ENCODE measurements around the gene BCAS3.

Gene BCAS3

GRCh38 chr17:61396586-61397085 lies 719.0 kb downstream of the BCAS3 start:
- ATAC-seq, result no peak
- TF ChIP-seq GLIS3 (CRISPR knock-in tag; IDR thresholded peaks at IDR 0.05), result 0 out of 2 replicates have a peak, but pooled peaks have one; percentile 40
- TF ChIP-seq ZC3H10 (CRISPR knock-in tag; IDR thresholded peaks at IDR 0.05), result no peak
- TF ChIP-seq POU6F1 (CRISPR knock-in tag; IDR thresholded peaks at IDR 0.05; ENCODE audit: borderline replicate concordance, low read depth), result no peak
- TF ChIP-seq TSHZ2 (CRISPR knock-in tag; IDR thresholded peaks at IDR 0.05), result peak; percentile 37; the same call in 1 of the 2 replicates
- 0 out of 2 replicates have a peak, but pooled peaks have one; percentile 62 for TF ChIP-seq ZFP3 (CRISPR knock-in tag; IDR thresholded peaks at IDR 0.05)
- no peak for TF ChIP-seq CSDC2 (CRISPR knock-in tag; IDR thresholded peaks at IDR 0.05)

DNA sequence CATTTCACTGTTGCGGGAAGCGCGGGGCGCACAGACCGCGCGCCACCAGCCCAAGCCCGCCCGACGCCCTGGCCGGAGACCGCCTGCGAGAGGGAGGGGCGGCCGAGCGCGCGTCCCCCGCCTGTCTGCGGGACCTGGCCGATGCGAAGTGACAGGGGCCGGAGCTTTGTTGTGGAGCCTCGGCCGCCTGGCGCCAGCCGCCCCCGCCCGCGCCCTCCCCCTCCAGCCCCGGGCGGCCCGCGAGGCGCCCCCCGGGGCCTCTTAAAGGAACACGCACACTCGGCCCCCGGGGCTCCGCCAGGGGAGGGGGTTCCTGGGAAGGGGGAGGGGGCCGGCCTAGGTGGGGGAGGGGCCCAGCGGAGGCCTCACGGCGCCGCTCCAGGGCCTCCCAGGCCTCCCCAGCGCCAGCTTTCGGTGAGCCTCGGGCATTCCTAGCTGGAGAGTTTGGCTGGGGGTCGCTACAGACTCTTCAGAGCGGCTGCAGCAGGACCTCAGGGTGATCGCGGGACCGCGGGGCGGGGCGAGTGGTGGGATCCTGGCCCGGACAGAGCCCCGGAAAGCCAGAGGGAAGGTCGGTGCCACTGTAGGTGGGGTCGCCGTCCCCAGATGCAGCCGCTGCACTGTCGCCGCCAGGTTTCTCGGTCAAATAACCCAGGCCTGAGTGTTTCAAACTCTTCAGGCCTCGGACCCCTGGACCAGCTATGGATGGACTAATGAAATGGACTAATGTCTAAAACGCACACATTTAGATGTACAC lies 719.6 kb downstream of the BCAS3 start:
- TF ChIP-seq ZC3H10 (CRISPR knock-in tag; IDR thresholded peaks at IDR 0.05) (no peak), ZFP30 (CRISPR knock-in tag; IDR thresholded peaks at IDR 0.05) (no peak), ZNF8 (CRISPR knock-in tag; IDR thresholded peaks at IDR 0.05) (no peak), ZFP3 (CRISPR knock-in tag; IDR thresholded peaks at IDR 0.05) (peak; percentile 15; the same call in 1 of the 2 replicates), ISL1 (CRISPR knock-in tag; IDR thresholded peaks at IDR 0.05) (no peak), CSDC2 (CRISPR knock-in tag; IDR thresholded peaks at IDR 0.05) (no peak), ZNF565 (CRISPR knock-in tag; conservative IDR thresholded peaks at IDR 0.05; ENCODE audit: low read depth) (no peak), PATZ1 (CRISPR knock-in tag; IDR thresholded peaks at IDR 0.05; ENCODE audit: borderline replicate concordance) (0 out of 2 replicates have a peak, but pooled peaks have one; percentile 61), OSR1 (CRISPR knock-in tag; IDR thresholded peaks at IDR 0.05) (no peak), POU6F1 (CRISPR knock-in tag; IDR thresholded peaks at IDR 0.05; ENCODE audit: borderline replicate concordance, low read depth) (no peak), TOX (CRISPR knock-in tag; IDR thresholded peaks at IDR 0.05; ENCODE audit: borderline replicate concordance) (no peak), GLIS3 (CRISPR knock-in tag; IDR thresholded peaks at IDR 0.05) (0 out of 2 replicates have a peak, but pooled peaks have one; percentile 49), TSHZ2 (CRISPR knock-in tag; IDR thresholded peaks at IDR 0.05) (peak; percentile 12; the same call in 1 of the 2 replicates), BACH2 (CRISPR knock-in tag; IDR thresholded peaks at IDR 0.05; ENCODE audit: borderline replicate concordance) (no peak), PPARA (CRISPR knock-in tag; IDR thresholded peaks at IDR 0.05; ENCODE audit: borderline replicate concordance) (no peak), SNAI2 (CRISPR knock-in tag; IDR thresholded peaks at IDR 0.05) (no peak), TCF4 (CRISPR knock-in tag; IDR thresholded peaks at IDR 0.05; ENCODE audit: borderline replicate concordance) (no peak; the same call in 1 of the 2 replicates), CSRNP3 (CRISPR knock-in tag; IDR thresholded peaks at IDR 0.05) (peak; percentile 79)

More for the DNA sequence above, 719.6 kb downstream of the BCAS3 start:
- ATAC-seq, result peak; percentile 20
